DND-41 (cell line): ENCODE results near the gene ERBB4.

Source experiments
- EZH2 ChIP-seq: IDR thresholded peaks from 3 replicates; pipeline ENCODE4 v1.6.1; 2012; ENCODE audit warnings: borderline replicate concordance, low read depth, mild to moderate bottlenecking, moderate library complexity, low read length, inconsistent platforms; ENCODE audit not compliant: severe bottlenecking
- TF ChIP-seq, protein P1 (sequence below): IDR thresholded peaks from 2 replicates; pipeline ENCODE4 v1.5.1; 2012; ENCODE audit warnings: borderline replicate concordance, low read length, moderate library complexity, mild to moderate bottlenecking; ENCODE audit not compliant: poor library complexity, severe bottlenecking; ENCODE audit errors: extremely low read depth

DNA sequence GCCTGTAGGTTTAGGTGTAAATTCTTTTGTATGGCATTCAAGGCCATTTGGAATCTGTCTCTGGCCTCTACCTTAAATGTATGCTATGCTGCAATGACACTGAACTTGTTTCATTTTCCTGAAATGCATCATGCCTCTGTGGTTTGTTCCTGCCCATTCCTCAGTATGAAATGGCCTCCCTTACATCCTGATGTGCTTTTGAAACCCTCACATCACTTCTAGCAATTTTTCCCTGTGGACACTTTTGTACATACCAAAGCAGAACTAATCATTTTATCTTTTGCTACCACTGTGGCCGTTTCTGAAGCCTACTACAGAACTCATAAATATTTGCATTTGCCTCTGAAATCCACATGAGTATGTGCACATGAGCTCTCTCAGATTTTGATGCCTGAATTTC lies 557.2 kb downstream of the ERBB4 start:
- TF ChIP-seq, protein P1, sequence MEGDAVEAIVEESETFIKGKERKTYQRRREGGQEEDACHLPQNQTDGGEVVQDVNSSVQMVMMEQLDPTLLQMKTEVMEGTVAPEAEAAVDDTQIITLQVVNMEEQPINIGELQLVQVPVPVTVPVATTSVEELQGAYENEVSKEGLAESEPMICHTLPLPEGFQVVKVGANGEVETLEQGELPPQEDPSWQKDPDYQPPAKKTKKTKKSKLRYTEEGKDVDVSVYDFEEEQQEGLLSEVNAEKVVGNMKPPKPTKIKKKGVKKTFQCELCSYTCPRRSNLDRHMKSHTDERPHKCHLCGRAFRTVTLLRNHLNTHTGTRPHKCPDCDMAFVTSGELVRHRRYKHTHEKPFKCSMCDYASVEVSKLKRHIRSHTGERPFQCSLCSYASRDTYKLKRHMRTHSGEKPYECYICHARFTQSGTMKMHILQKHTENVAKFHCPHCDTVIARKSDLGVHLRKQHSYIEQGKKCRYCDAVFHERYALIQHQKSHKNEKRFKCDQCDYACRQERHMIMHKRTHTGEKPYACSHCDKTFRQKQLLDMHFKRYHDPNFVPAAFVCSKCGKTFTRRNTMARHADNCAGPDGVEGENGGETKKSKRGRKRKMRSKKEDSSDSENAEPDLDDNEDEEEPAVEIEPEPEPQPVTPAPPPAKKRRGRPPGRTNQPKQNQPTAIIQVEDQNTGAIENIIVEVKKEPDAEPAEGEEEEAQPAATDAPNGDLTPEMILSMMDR = no peak
- TF ChIP-seq EZH2 = no peak
